ENCODE data around the gene DHDH.

Gene DHDH

DNA sequence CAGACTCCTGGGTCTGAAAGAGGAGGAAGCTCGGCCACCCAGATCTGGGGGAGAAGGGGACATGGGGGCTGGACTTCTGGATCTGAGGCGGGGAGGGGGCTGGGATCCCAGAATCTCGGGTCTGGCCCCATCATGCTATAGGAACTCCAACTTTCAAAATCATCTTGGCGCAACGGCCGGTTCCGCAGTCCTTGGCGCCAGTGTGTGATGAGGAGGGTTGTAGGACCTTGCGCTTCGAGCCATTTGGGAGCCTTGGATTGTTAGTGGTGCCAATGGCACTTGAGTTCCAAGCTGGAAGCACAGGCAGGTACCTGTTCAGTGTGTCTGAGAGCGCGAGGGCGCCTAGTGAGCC lies 60.5 kb downstream of the DHDH start:
- no peaks in the 10 kb centered on the region for H3K27me3 ChIP-seq
- H3K4me1 ChIP-seq = peaks cover 0 to 44% (median 33%) of the 10 kb centered on the region in 4 donors
- DNase-seq = no peak
- TF ChIP-seq, protein P1, sequence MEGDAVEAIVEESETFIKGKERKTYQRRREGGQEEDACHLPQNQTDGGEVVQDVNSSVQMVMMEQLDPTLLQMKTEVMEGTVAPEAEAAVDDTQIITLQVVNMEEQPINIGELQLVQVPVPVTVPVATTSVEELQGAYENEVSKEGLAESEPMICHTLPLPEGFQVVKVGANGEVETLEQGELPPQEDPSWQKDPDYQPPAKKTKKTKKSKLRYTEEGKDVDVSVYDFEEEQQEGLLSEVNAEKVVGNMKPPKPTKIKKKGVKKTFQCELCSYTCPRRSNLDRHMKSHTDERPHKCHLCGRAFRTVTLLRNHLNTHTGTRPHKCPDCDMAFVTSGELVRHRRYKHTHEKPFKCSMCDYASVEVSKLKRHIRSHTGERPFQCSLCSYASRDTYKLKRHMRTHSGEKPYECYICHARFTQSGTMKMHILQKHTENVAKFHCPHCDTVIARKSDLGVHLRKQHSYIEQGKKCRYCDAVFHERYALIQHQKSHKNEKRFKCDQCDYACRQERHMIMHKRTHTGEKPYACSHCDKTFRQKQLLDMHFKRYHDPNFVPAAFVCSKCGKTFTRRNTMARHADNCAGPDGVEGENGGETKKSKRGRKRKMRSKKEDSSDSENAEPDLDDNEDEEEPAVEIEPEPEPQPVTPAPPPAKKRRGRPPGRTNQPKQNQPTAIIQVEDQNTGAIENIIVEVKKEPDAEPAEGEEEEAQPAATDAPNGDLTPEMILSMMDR (IDR thresholded peaks at IDR 0.05) = no peak
- H3K9me3 ChIP-seq = no peaks in the 10 kb centered on the region
- H3K36me3 ChIP-seq = peaks cover 1 to 9% (median 2%) of the 10 kb centered on the region in 3 donors
- H3K27ac ChIP-seq = peak overlapping the region; percentile 98 to 99
- H3K4me3 ChIP-seq = peak overlapping the region; percentile 85 to 97
- intact Hi-C loops (cut with DNase I; ENCODE audit: low total_unique reads) = loop anchor here (10.0 kb wide), 1 partner anchor 349 kb away; the partner anchor contains the start of gene CA11
